ENCODE results near the gene CPM.

DNA sequence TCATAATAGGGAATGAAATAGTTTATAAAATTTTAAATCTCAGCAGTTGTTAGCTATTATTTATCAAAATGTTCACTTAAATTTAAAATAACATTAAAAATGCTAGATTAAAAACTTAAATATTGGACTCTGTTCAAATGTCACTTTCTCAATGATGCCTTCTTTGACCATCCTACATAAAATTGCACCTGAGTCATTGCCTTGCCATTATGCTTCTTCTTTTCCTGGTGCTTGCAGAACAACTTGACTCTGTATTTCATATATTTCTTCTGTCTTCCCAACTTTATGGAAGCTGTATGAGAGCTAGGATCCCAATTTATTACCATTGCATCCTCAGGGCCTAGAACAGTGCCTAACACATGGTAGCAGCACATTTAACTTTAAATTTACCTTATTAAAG, 37.3 kb upstream of the CPM start:
- TF ChIP-seq, protein P1, sequence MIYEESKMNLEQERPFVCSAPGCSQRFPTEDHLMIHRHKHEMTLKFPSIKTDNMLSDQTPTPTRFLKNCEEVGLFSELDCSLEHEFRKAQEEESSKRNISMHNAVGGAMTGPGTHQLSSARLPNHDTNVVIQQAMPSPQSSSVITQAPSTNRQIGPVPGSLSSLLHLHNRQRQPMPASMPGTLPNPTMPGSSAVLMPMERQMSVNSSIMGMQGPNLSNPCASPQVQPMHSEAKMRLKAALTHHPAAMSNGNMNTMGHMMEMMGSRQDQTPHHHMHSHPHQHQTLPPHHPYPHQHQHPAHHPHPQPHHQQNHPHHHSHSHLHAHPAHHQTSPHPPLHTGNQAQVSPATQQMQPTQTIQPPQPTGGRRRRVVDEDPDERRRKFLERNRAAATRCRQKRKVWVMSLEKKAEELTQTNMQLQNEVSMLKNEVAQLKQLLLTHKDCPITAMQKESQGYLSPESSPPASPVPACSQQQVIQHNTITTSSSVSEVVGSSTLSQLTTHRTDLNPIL (CRISPR knock-in tag; IDR thresholded peaks at IDR 0.05; ENCODE audit: low read depth) = no peak
- TF ChIP-seq ZFP30 (CRISPR knock-in tag; IDR thresholded peaks at IDR 0.05) (no peak), ZFP3 (CRISPR knock-in tag; IDR thresholded peaks at IDR 0.05) (no peak), ARNTL (CRISPR knock-in tag; IDR thresholded peaks at IDR 0.05; ENCODE audit: borderline replicate concordance, low read depth) (no peak), ZNF8 (CRISPR knock-in tag; IDR thresholded peaks at IDR 0.05) (no peak), OSR1 (CRISPR knock-in tag; IDR thresholded peaks at IDR 0.05) (no peak), ZNF70 (CRISPR knock-in tag; IDR thresholded peaks at IDR 0.05) (no peak), TCF4 (CRISPR knock-in tag; IDR thresholded peaks at IDR 0.05; ENCODE audit: borderline replicate concordance) (no peak), CSDC2 (CRISPR knock-in tag; IDR thresholded peaks at IDR 0.05) (no peak)
- TF ChIP-seq, protein P2, sequence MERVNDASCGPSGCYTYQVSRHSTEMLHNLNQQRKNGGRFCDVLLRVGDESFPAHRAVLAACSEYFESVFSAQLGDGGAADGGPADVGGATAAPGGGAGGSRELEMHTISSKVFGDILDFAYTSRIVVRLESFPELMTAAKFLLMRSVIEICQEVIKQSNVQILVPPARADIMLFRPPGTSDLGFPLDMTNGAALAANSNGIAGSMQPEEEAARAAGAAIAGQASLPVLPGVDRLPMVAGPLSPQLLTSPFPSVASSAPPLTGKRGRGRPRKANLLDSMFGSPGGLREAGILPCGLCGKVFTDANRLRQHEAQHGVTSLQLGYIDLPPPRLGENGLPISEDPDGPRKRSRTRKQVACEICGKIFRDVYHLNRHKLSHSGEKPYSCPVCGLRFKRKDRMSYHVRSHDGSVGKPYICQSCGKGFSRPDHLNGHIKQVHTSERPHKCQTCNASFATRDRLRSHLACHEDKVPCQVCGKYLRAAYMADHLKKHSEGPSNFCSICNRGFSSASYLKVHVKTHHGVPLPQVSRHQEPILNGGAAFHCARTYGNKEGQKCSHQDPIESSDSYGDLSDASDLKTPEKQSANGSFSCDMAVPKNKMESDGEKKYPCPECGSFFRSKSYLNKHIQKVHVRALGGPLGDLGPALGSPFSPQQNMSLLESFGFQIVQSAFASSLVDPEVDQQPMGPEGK (CRISPR knock-in tag; IDR thresholded peaks at IDR 0.05; ENCODE audit: borderline replicate concordance) = no peak
